22Rv1 (cell line): Measurements from ENCODE around the gene DRD4.
"Not testable (repeated sequence)": the region's sequence is repeated elsewhere in the genome, so short reads cannot be mapped to it uniquely, and the experiment has no call there.

ENCODE experiments used
- H3K27ac ChIP-seq: fragments of 450-650 bp; 2 replicates; pipeline ENCODE4 v1.5.1; 2017
- CTCF ChIP-seq: fragments of 450-650 bp; IDR thresholded peaks from 2 replicates; pipeline ENCODE4 v1.5.1; 2017; ENCODE audit warnings: mild to moderate bottlenecking
- ZFX ChIP-seq: fragments of 450-650 bp; IDR thresholded peaks from 2 replicates; pipeline ENCODE4 v1.6.1; 2017; ENCODE audit warnings: antibody characterized with exemption, borderline replicate concordance

Gene DRD4

GRCh38 chr11:686451-687243, 49.6 kb downstream of the DRD4 start:
- TF ChIP-seq ZFX (no peak), CTCF (no peak)
- no peak overlapping the region for H3K27ac ChIP-seq

DNA sequence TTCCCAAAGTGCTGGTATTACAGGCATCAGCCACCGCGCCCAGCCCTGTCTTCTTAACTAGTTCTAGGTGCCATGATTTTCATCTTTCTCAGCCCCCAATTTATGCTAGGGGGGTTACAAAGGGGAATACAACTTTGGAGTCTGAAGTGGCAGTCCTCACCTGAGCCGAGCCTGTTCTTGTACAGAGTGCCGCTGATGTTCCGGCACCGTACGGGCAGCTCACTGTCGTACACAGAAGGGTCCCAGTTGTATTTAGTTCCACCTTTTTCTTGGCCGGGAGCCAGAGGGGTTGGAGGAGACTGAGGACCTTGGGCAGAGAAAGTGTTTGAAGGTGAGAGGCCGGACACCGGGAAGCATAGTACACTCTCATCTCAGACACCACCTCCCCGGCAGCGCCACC, 50.7 kb downstream of the DRD4 start:
- no peak for TF ChIP-seq ZFX
- TF ChIP-seq CTCF, result no peak
- no peak overlapping the region for H3K27ac ChIP-seq

DNA sequence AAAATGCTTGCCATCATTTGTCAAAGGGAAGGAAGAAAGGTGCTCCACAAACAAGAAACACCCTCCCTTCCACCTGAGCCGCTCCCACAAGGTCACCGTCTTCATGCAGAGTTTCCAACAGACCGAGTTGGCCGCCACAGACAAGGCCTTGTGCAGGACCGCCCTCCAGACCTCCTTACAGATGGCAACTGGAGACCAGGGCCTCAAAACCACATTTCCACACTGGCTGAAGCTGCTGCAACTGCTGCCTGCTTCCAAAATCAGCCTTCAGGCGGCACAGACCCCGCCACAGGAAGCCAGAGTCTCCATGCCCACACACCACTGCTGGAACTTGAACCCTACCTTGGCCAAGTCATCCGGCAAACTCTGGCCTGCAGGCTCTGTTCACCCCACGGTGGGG, 51.6 kb downstream of the DRD4 start:
- no peak overlapping the region for H3K27ac ChIP-seq
- no peak for TF ChIP-seq CTCF
- no peak for TF ChIP-seq ZFX

- TF ChIP-seq ZFX (no peak), CTCF (no peak)
- H3K27ac ChIP-seq, result no peak overlapping the region
These were observed 52.6 kb downstream of the DRD4 start for GRCh38 chr11:689625-690024.

DNA sequence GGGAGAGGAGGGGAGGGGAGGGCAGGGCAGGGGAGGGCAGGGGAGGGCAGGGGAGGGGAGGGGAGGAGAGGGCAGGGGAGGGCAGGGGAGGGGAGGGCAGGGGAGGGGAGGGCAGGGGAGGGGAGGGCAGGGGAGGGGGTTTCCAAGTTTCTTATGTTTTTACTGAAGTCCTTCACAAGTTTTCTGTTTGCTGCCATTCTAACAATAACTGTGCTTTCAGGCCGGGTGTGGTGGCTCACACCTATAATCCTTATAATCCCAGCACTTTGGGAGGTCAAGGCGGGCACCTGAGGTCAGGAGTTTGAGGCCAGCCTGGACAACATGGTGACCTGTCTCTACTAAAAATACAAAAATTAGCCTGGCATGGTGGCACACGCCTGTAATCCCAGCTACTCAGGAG, 53.2 kb downstream of the DRD4 start:
- H3K27ac ChIP-seq, result not testable (repeated sequence)
